ENCODE measurements around the gene CTXND2.

CTXND2 gene

GRCh38 chr1:150902751-150903150 is 15.8 kb downstream of the CTXND2 start:
- no peak for DNase-seq (ENCODE audit: low read depth)
- TF ChIP-seq MYC (IDR thresholded peaks at IDR 0.05; ENCODE audit: low read depth, low read length) (no peak), MAX (IDR thresholded peaks at IDR 0.05; ENCODE audit: low read depth, low read length) (no peak), POLR2A (IDR thresholded peaks at IDR 0.05; ENCODE audit: extremely low read depth, insufficient read length) (no peak), CTCF (IDR thresholded peaks at IDR 0.05; ENCODE audit: low read depth, low read length) (no peak)
- H3K4me3 ChIP-seq (ENCODE audit: low read depth, low read length) = no peak overlapping the region

- no peak overlapping the region for H3K4me3 ChIP-seq (ENCODE audit: low read depth, low read length)
- DNase-seq (ENCODE audit: low read depth) = no peak
- TF ChIP-seq CTCF (IDR thresholded peaks at IDR 0.05; ENCODE audit: low read depth, low read length) (no peak), MAX (IDR thresholded peaks at IDR 0.05; ENCODE audit: low read depth, low read length) (no peak), POLR2A (IDR thresholded peaks at IDR 0.05; ENCODE audit: extremely low read depth, insufficient read length) (no peak), MYC (IDR thresholded peaks at IDR 0.05; ENCODE audit: low read depth, low read length) (no peak)
Observed at GRCh38 chr1:150905301-150905700, 18.4 kb downstream of the CTXND2 start.

GRCh38 chr1:150906329-150906728 is 19.4 kb downstream of the CTXND2 start:
- no peak for TF ChIP-seq POLR2A (IDR thresholded peaks at IDR 0.05; ENCODE audit: extremely low read depth, insufficient read length)
- no peak for TF ChIP-seq MYC (IDR thresholded peaks at IDR 0.05; ENCODE audit: low read depth, low read length)
- TF ChIP-seq MAX (IDR thresholded peaks at IDR 0.05; ENCODE audit: low read depth, low read length) = no peak
- no peak for TF ChIP-seq CTCF (IDR thresholded peaks at IDR 0.05; ENCODE audit: low read depth, low read length)
- H3K4me3 ChIP-seq (ENCODE audit: low read depth, low read length) = no peak overlapping the region
- DNase-seq (ENCODE audit: low read depth) = no peak

- no peak for DNase-seq (ENCODE audit: low read depth)
- TF ChIP-seq POLR2A (IDR thresholded peaks at IDR 0.05; ENCODE audit: extremely low read depth, insufficient read length) (no peak), MYC (IDR thresholded peaks at IDR 0.05; ENCODE audit: low read depth, low read length) (no peak), CTCF (IDR thresholded peaks at IDR 0.05; ENCODE audit: low read depth, low read length) (no peak), MAX (IDR thresholded peaks at IDR 0.05; ENCODE audit: low read depth, low read length) (no peak)
- no peak overlapping the region for H3K4me3 ChIP-seq (ENCODE audit: low read depth, low read length)
Observed at GRCh38 chr1:150906813-150907212, 19.9 kb downstream of the CTXND2 start.

GRCh38 chr1:150909585-150910180 is 22.7 kb downstream of the CTXND2 start:
- peak; percentile 25 for DNase-seq (ENCODE audit: low read depth)
- H3K4me3 ChIP-seq (ENCODE audit: low read depth, low read length) = no peak overlapping the region
- TF ChIP-seq CTCF (IDR thresholded peaks at IDR 0.05; ENCODE audit: low read depth, low read length) (no peak), POLR2A (IDR thresholded peaks at IDR 0.05; ENCODE audit: extremely low read depth, insufficient read length) (no peak), MAX (IDR thresholded peaks at IDR 0.05; ENCODE audit: low read depth, low read length) (no peak)

All from NB4 (cell line).